GM12878 (cell line): ENCODE data around the gene MRPS5. TPM values are rescaled to one million over a fixed set of nuclear protein-coding genes. Genes with fewer than 3 reads are reported as not detected.

Experiments
- ATF7 ChIP-seq: fragments of 450-650 bp; IDR thresholded peaks from 2 replicates; pipeline ENCODE4 v1.6.1; 2016; ENCODE audit warnings: low read depth, mild to moderate bottlenecking
- BCL11A ChIP-seq: IDR thresholded peaks from 2 replicates; pipeline ENCODE4 v1.6.1; 2011; ENCODE audit warnings: low read depth, low read length
- BMI1 ChIP-seq: fragments of 450-650 bp; IDR thresholded peaks from 2 replicates; pipeline ENCODE4 v1.6.1; 2016; ENCODE audit warnings: mild to moderate bottlenecking, moderate library complexity, borderline replicate concordance
- EP300 ChIP-seq, 2 experiments: fragments of 150-350 bp in 1 of 2; IDR thresholded peaks; 2 replicates each; pipeline ENCODE4 v1.6.1; 2011 to 2012; ENCODE audit warnings: low read depth in 2 of 2, low read length in 2 of 2, borderline replicate concordance in 1 of 2, improper control_type of control experiment in 1 of 2, inconsistent platforms in 1 of 2; ENCODE audit not compliant: control insufficient read depth in 1 of 2
- IKZF1 ChIP-seq: fragments of 450-650 bp; conservative IDR thresholded peaks from 2 replicates; pipeline ENCODE4 v1.6.1; 2017; ENCODE audit warnings: antibody characterized with exemption, mild to moderate bottlenecking
- IKZF2 ChIP-seq, 2 experiments: fragments of 450-650 bp; IDR thresholded peaks; 2 replicates each; pipeline ENCODE4 v1.6.1; 2017; ENCODE audit warnings: mild to moderate bottlenecking in 2 of 2, moderate library complexity in 2 of 2
- MEF2B ChIP-seq: fragments of 450-650 bp; IDR thresholded peaks from 2 replicates; pipeline ENCODE4 v1.6.1; 2018; ENCODE audit warnings: mild to moderate bottlenecking, moderate library complexity; ENCODE audit not compliant: partially characterized antibody, poor library complexity, severe bottlenecking
- MTA2 ChIP-seq: fragments of 450-650 bp; IDR thresholded peaks from 2 replicates; pipeline ENCODE4 v1.6.1; 2016; ENCODE audit warnings: low read depth, mild to moderate bottlenecking, moderate library complexity
- NBN ChIP-seq: fragments of 450-650 bp; IDR thresholded peaks from 2 replicates; pipeline ENCODE4 v1.6.1; 2016
- NFIC ChIP-seq: IDR thresholded peaks from 2 replicates; pipeline ENCODE4 v1.6.1; 2012; ENCODE audit warnings: low read depth, mild to moderate bottlenecking, inconsistent platforms, low read length, moderate library complexity
- NFYB ChIP-seq: IDR thresholded peaks from 2 replicates; pipeline ENCODE4 v1.6.1; 2011; ENCODE audit warnings: low read depth, mild to moderate bottlenecking, low read length, improper control_type of control experiment, moderate library complexity; ENCODE audit not compliant: insufficient read depth
- RAD21 ChIP-seq: IDR thresholded peaks from 2 replicates; pipeline ENCODE4 v1.6.1; 2011; ENCODE audit warnings: mild to moderate bottlenecking, low read depth, low read length, moderate library complexity; ENCODE audit not compliant: insufficient read depth
- RELA ChIP-seq: fragments of 450-650 bp; IDR thresholded peaks from 2 replicates; pipeline ENCODE4 v1.8.0; 2014; ENCODE audit warnings: borderline replicate concordance; ENCODE audit not compliant: partially characterized antibody
- SMAD1 ChIP-seq: fragments of 450-650 bp; IDR thresholded peaks from 2 replicates; pipeline ENCODE4 v1.6.1; 2018; ENCODE audit warnings: mild to moderate bottlenecking, low read depth; ENCODE audit not compliant: partially characterized antibody
- SMARCA5 ChIP-seq: fragments of 450-650 bp; IDR thresholded peaks from 2 replicates; pipeline ENCODE4 v1.6.1; 2017; ENCODE audit warnings: mild to moderate bottlenecking
- polyA plus RNA-seq, 11 experiments: library from polyadenylated mRNA; depleted of rRNA in 4 of 11; unstranded in 6 of 11; stranded (reverse) in 5 of 11; fragments of >200 nt; fragmentation: Nextera tagmentation in 4 of 11; fragmentation: Illumina TruSeq in 1 of 11; extraction: Ambion mirVana in 4 of 11; extraction: Trizol in 1 of 11; gene quantifications; 1 replicate in 1 of 11; 2 replicates in 10 of 11; pipeline versions ENCODE4 v1.2.1 to v1.2.3, GENCODE V29; 2011 to 2016; ENCODE audit warnings: inconsistent platforms in 2 of 11, missing spikeins in 2 of 11, low read depth in 1 of 11
- total RNA-seq, 4 experiments: library from RNA; depleted of rRNA in 3 of 4; stranded (reverse); fragments of >200 nt in 3 of 4; fragmentation: Illumina TruSeq in 1 of 4; extraction: Trizol in 1 of 4; gene quantifications; 2 replicates each; pipeline versions ENCODE4 v1.2.1 to v1.2.3, GENCODE V29; 2013 to 2021
- TF ChIP-seq, protein P1 (sequence below): fragments of 450-650 bp; IDR thresholded peaks from 2 replicates; pipeline ENCODE4 v1.6.1; 2016; ENCODE audit warnings: mild to moderate bottlenecking
- TF ChIP-seq, protein P2 (sequence below): IDR thresholded peaks from 2 replicates; pipeline ENCODE4 v1.6.1; 2012; ENCODE audit warnings: low read length, inconsistent platforms
- TF ChIP-seq, protein P3 (sequence below): fragments of 450-650 bp; IDR thresholded peaks from 2 replicates; pipeline ENCODE4 v1.6.1; 2017; ENCODE audit warnings: mild to moderate bottlenecking, low read depth, inconsistent platforms; ENCODE audit not compliant: poor library complexity, severe bottlenecking
- TF ChIP-seq, protein P4 (sequence below): fragments of 450-650 bp; IDR thresholded peaks from 2 replicates; pipeline ENCODE4 v1.6.1; 2016; ENCODE audit warnings: mild to moderate bottlenecking
- TF ChIP-seq, protein P5 (sequence below): fragments of 450-650 bp; IDR thresholded peaks from 2 replicates; pipeline ENCODE4 v1.6.1; 2017; ENCODE audit warnings: borderline replicate concordance

MRPS5 gene
- total and polyA plus RNA-seq, 10 of the 15 experiments (the other 5 are each of a cell fraction or from before 2014, with no cell fraction given), result 54.8 to 93.0 (median 76.3) TPM

DNA sequence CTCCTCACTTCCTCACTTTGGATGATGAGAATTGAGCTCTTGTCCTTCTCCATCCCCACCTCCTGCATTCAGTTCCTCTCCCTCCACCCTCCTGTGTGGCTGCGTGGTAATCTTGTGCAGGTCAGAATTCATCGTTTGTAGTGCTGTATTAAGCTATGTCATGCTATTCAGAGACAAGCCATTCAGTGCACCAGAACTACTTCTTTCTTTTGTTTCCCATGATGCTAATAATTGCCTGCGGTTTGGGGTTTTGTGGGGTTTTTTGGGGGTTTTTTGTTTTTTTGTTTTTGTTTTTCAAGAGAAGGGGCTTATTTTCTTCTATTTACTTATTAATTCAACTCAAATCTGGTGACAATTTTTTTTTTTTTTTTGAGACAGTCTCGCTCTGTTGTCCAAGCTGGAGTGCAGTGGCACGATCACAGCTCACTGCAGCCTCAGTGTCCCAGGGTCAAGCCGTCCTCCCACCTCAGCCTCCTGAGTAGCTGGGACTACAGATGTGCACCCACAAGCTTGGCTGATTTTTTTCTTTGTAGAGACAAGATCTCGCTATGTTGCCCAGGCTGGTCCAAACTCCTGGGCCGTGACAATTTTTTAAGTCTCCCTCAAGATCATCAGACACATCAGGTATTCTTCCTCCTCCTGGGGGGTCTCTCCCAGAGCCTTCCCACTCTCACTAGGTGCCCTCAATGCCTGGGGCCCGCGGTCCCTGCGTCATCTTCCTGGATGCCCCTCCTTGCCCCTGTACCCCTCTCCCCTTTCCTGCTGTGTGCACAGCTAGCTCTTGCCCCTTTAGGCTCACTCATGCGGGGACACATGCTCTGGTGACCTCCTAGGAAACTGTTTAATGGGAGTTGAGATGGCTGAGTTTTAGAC is 58.3 kb downstream of the MRPS5 start (continued):
- TF ChIP-seq ATF7 (peak; percentile 87), RELA (peak; percentile 85), IKZF1 (0 out of 2 replicates have a peak, but pooled peaks have one; percentile 49), SMARCA5 (peak; percentile 51; the same call in 1 of the 2 replicates), IKZF2 (IDR thresholded peaks at IDR 0.05) (peak; percentile 73 to 75; a peak in 3 of 4 replicates), SMAD1 (peak; percentile 49), NFYB (no peak), NFIC (peak; percentile 84), RAD21 (0 out of 2 replicates have a peak, but pooled peaks have one; percentile 3), NBN (peak; percentile 91), MEF2B (peak; percentile 89), EP300 (IDR thresholded peaks at IDR 0.05; ENCODE audit: borderline replicate concordance in 1 of 2, control insufficient read depth in 1 of 2, low read depth in 2 of 2, low read length in 2 of 2) (peak; percentile 9 to 54; a peak in 1 of 4 replicates), BMI1 (peak; percentile 57; the same call in 1 of the 2 replicates), MTA2 (peak; percentile 87), BCL11A (peak; percentile 74)
- TF ChIP-seq, protein P1, sequence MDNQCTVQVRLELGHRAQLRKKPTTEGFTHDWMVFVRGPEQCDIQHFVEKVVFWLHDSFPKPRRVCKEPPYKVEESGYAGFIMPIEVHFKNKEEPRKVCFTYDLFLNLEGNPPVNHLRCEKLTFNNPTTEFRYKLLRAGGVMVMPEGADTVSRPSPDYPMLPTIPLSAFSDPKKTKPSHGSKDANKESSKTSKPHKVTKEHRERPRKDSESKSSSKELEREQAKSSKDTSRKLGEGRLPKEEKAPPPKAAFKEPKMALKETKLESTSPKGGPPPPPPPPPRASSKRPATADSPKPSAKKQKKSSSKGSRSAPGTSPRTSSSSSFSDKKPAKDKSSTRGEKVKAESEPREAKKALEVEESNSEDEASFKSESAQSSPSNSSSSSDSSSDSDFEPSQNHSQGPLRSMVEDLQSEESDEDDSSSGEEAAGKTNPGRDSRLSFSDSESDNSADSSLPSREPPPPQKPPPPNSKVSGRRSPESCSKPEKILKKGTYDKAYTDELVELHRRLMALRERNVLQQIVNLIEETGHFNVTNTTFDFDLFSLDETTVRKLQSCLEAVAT, result peak; percentile 98
- TF ChIP-seq, protein P2, sequence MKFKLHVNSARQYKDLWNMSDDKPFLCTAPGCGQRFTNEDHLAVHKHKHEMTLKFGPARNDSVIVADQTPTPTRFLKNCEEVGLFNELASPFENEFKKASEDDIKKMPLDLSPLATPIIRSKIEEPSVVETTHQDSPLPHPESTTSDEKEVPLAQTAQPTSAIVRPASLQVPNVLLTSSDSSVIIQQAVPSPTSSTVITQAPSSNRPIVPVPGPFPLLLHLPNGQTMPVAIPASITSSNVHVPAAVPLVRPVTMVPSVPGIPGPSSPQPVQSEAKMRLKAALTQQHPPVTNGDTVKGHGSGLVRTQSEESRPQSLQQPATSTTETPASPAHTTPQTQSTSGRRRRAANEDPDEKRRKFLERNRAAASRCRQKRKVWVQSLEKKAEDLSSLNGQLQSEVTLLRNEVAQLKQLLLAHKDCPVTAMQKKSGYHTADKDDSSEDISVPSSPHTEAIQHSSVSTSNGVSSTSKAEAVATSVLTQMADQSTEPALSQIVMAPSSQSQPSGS, result peak; percentile 78
- TF ChIP-seq, protein P3, sequence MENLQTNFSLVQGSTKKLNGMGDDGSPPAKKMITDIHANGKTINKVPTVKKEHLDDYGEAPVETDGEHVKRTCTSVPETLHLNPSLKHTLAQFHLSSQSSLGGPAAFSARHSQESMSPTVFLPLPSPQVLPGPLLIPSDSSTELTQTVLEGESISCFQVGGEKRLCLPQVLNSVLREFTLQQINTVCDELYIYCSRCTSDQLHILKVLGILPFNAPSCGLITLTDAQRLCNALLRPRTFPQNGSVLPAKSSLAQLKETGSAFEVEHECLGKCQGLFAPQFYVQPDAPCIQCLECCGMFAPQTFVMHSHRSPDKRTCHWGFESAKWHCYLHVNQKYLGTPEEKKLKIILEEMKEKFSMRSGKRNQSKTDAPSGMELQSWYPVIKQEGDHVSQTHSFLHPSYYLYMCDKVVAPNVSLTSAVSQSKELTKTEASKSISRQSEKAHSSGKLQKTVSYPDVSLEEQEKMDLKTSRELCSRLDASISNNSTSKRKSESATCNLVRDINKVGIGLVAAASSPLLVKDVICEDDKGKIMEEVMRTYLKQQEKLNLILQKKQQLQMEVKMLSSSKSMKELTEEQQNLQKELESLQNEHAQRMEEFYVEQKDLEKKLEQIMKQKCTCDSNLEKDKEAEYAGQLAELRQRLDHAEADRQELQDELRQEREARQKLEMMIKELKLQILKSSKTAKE, result peak; percentile 66
- TF ChIP-seq, protein P4, sequence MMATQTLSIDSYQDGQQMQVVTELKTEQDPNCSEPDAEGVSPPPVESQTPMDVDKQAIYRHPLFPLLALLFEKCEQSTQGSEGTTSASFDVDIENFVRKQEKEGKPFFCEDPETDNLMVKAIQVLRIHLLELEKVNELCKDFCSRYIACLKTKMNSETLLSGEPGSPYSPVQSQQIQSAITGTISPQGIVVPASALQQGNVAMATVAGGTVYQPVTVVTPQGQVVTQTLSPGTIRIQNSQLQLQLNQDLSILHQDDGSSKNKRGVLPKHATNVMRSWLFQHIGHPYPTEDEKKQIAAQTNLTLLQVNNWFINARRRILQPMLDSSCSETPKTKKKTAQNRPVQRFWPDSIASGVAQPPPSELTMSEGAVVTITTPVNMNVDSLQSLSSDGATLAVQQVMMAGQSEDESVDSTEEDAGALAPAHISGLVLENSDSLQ, result peak; percentile 31; the same call in 1 of the 2 replicates
- TF ChIP-seq, protein P5, sequence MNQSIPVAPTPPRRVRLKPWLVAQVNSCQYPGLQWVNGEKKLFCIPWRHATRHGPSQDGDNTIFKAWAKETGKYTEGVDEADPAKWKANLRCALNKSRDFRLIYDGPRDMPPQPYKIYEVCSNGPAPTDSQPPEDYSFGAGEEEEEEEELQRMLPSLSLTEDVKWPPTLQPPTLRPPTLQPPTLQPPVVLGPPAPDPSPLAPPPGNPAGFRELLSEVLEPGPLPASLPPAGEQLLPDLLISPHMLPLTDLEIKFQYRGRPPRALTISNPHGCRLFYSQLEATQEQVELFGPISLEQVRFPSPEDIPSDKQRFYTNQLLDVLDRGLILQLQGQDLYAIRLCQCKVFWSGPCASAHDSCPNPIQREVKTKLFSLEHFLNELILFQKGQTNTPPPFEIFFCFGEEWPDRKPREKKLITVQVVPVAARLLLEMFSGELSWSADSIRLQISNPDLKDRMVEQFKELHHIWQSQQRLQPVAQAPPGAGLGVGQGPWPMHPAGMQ, result 0 out of 2 replicates have a peak, but pooled peaks have one; percentile 6
